Spleen (tissue), 11 donors: ENCODE data around the gene COBL. TPM values are rescaled to one million over a fixed set of nuclear protein-coding genes. Genes with fewer than 3 reads are reported as not detected.

Experiments
- DNase-seq: peaks from one replicate; pipeline ENCODE4 v3.0.0-alpha.2; 2020
- H3K27ac ChIP-seq, 8 donors: fragments of 200-600 bp; sonication (generic) in 7 of 8; 1 replicate in 4 of 8; 2 replicates in 4 of 8; pipeline versions ENCODE4 v1.5.0 to v1.8.0; 2016 to 2021; ENCODE audit warnings: inconsistent platforms in 4 of 8, mild to moderate bottlenecking in 4 of 8, moderate library complexity in 1 of 8
- H3K27me3 ChIP-seq, 7 donors: fragments of 200-600 bp; sonication (generic) in 6 of 7; replicated peaks in 1 of 7; 1 replicate in 4 of 7; 2 replicates in 3 of 7; pipeline versions ENCODE4 v1.5.0 to v1.8.0; 2016 to 2021; ENCODE audit warnings: inconsistent platforms in 3 of 7, mild to moderate bottlenecking in 1 of 7
- H3K36me3 ChIP-seq, 6 donors: fragments of 200-600 bp; sonication (generic) in 5 of 6; 1 replicate in 4 of 6; 2 replicates in 2 of 6; pipeline versions ENCODE4 v1.5.0 to v1.8.0; 2016 to 2021; ENCODE audit warnings: inconsistent platforms in 2 of 6
- H3K4me1 ChIP-seq, 6 donors: fragments of 200-600 bp; sonication (generic) in 5 of 6; 1 replicate in 3 of 6; 2 replicates in 3 of 6; pipeline versions ENCODE4 v1.5.0 to v1.8.0; 2016 to 2021; ENCODE audit warnings: inconsistent platforms in 3 of 6
- H3K4me3 ChIP-seq, 8 donors: fragments of 200-600 bp; sonication (generic) in 7 of 8; 1 replicate in 4 of 8; 2 replicates in 4 of 8; pipeline versions ENCODE4 v1.5.0 to v1.8.0; 2016 to 2021; ENCODE audit warnings: inconsistent platforms in 4 of 8, mild to moderate bottlenecking in 4 of 8, moderate library complexity in 2 of 8
- H3K9me3 ChIP-seq, 8 donors: fragments of 200-600 bp; sonication (generic) in 7 of 8; 1 replicate in 4 of 8; 2 replicates in 4 of 8; pipeline versions ENCODE4 v1.5.0 to v1.8.0; 2016 to 2021; ENCODE audit warnings: inconsistent platforms in 4 of 8
- POLR2A ChIP-seq, 3 donors: fragments of 450-650 bp; IDR thresholded peaks; one replicate each; pipeline ENCODE4 v1.5.1; 2017; ENCODE audit warnings: antibody characterized with exemption in 3 of 3, mild to moderate bottlenecking in 1 of 3
- POLR2AphosphoS5 ChIP-seq, 3 donors: sonication (generic); formaldehyde crosslinking; IDR thresholded peaks; one replicate each; pipeline ENCODE4 v1.5.1; 2017; ENCODE audit warnings: antibody characterized with exemption in 3 of 3
- WGBS, 5 donors: extraction: QIAGEN DNeasy Blood & Tissue Kit in 3 of 5; methylation state at CpG; one replicate each; pipeline versions ENCODE4 v1.1.5 to v1.1.7; 2013 to 2018; 5-methylcytosine and 5-hydroxymethylcytosine counted together
- intact Hi-C: fragments of 100-400 bp; cut with DNase I; formaldehyde crosslinking; loops from one replicate; pipeline ENCODE4 v1.15.0; 2023; ENCODE audit warnings: low total_unique reads
- polyA plus RNA-seq, 3 donors: library from polyadenylated mRNA; stranded (reverse); fragments of 200-250 nt; gene quantifications; one replicate each; pipeline ENCODE4 v1.2.1, GENCODE V29; 2013
- total RNA-seq, 7 donors: library from RNA; depleted of rRNA in 3 of 7; stranded (reverse); fragments of >200 nt in 3 of 7; fragmentation: NEBNext Ultra II Directional in 4 of 7; extraction: Animal tissue kit (Norgen Biotek cat#: 25700) in 4 of 7; gene quantifications; one replicate each; pipeline versions ENCODE4 v1.1.0 to v1.2.1, GENCODE V29; 2016 to 2021
- TF ChIP-seq, protein P1 (sequence below), 11 experiments: fragments of 200-600 bp in 7 of 11; fragments of 450-650 bp in 4 of 11; sonication (generic) in 4 of 11; IDR thresholded peaks in 8 of 11; conservative IDR thresholded peaks in 3 of 11; 1 replicate in 7 of 11; 2 replicates in 4 of 11; pipeline versions ENCODE4 v1.4.0 to v1.8.0; 2016 to 2021; ENCODE audit warnings: antibody characterized with exemption in 11 of 11, inconsistent platforms in 4 of 11, mild to moderate bottlenecking in 1 of 11
- donor health status: healthy with polysubstance abuse.
- donor health status: DM: no; HTN: no; CAD: no; lungs with moderate emphysema.
- donor health status: DM: no; HTN: no; CAD: no.
- donor health status: Bipolar disorder and iron deficiency.
- donor health status: healthy.
- donor health status: DM: no; HTN: no; CAD: no.
- donor health status: DM: yes; HTN: yes; CAD: no.

COBL gene
- total and polyA plus RNA-seq, 10 donors, result 0.09 to 0.80 (median 0.57) TPM; not detected in 1

GRCh38 chr7:51253157-51253556, 63.5 kb downstream of the COBL start:
- no peak for TF ChIP-seq POLR2A (IDR thresholded peaks at IDR 0.05)
- TF ChIP-seq, protein P1, sequence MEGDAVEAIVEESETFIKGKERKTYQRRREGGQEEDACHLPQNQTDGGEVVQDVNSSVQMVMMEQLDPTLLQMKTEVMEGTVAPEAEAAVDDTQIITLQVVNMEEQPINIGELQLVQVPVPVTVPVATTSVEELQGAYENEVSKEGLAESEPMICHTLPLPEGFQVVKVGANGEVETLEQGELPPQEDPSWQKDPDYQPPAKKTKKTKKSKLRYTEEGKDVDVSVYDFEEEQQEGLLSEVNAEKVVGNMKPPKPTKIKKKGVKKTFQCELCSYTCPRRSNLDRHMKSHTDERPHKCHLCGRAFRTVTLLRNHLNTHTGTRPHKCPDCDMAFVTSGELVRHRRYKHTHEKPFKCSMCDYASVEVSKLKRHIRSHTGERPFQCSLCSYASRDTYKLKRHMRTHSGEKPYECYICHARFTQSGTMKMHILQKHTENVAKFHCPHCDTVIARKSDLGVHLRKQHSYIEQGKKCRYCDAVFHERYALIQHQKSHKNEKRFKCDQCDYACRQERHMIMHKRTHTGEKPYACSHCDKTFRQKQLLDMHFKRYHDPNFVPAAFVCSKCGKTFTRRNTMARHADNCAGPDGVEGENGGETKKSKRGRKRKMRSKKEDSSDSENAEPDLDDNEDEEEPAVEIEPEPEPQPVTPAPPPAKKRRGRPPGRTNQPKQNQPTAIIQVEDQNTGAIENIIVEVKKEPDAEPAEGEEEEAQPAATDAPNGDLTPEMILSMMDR (IDR thresholded peaks at IDR 0.05 in 8 of 11, conservative IDR thresholded peaks at IDR 0.05 in 3 of 11), result no peak
- TF ChIP-seq POLR2AphosphoS5 (IDR thresholded peaks at IDR 0.05), result no peak
- H3K9me3 ChIP-seq, result no peaks in the 10 kb centered on the region
- no peaks in the 10 kb centered on the region for H3K27me3 ChIP-seq
- WGBS, 5 donors, result 87 to 96% (median 88%) methylated on average over 3 of the region's 3 CpGs
- no peaks in the 10 kb centered on the region for H3K36me3 ChIP-seq
- H3K4me3 ChIP-seq, result no peak overlapping the region
- no peak overlapping the region for H3K27ac ChIP-seq
- intact Hi-C loops, result no loop called here
- no peaks in the 10 kb centered on the region for H3K4me1 ChIP-seq
- no peak for DNase-seq

GRCh38 chr7:51251290-51251689, 65.3 kb downstream of the COBL start:
- DNase-seq, result no peak
- 76 to 88% (median 80%) methylated on average over 4 of the region's 4 CpGs for WGBS, 5 donors

DNA sequence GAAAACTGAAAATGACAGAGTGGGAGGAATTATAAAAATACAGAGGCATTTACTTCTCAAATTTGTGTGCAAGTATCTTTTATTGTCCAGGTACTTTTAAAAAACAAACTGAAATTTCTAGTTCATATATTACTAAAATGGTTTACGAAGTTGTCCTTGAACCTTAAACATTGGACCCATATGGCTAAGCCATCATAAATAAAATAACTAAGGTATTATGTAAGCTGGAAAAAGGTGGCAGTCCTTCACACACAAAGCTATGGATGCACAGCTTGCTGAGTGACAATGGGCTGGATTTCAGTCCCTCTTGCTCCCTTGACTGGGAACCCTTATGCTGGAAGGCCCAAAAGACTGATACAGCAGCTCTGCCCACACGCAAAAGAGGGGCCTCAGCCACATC, 66.1 kb downstream of the COBL start:
- intact Hi-C loops, result no loop called here

More at GRCh38 chr7:51251290-51251689, 65.3 kb downstream of the COBL start:
- Histone ChIP-seq H3K4me3 (no peak overlapping the region), H3K9me3 (no peaks in the 10 kb centered on the region), H3K36me3 (no peaks in the 10 kb centered on the region), H3K27me3 (no peaks in the 10 kb centered on the region), H3K27ac (no peak overlapping the region), H3K4me1 (no peaks in the 10 kb centered on the region)
- TF ChIP-seq, protein P1 (IDR thresholded peaks at IDR 0.05 in 8 of 11, conservative IDR thresholded peaks at IDR 0.05 in 3 of 11), result no peak
- TF ChIP-seq POLR2AphosphoS5 (IDR thresholded peaks at IDR 0.05), result no peak
- TF ChIP-seq POLR2A (IDR thresholded peaks at IDR 0.05), result no peak
- intact Hi-C loops, result no loop called here

DNA sequence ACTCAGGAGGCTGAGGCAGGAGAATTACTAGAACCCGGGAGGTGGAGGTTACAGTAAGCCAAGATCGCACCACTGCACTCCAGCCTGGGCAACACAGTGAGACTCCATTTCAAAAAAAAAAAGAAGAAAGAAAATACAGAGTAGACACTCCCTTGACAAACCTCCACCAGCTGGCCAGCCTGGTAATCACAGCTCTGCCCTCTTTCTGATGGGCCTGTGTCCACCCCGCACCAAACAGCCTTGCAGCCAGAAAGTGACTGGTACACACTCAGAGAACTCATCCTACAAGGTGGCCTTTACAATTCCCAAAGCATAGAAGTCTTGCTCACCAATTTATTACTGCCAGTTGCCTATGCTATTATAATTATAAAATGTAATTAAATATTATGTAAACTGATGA, 66.6 kb downstream of the COBL start:
- WGBS, 5 donors, result 94 to 98% (median 96%) methylated on average over 3 of the region's 3 CpGs

More for the DNA sequence above, 66.1 kb downstream of the COBL start:
- no peak for DNase-seq
- H3K9me3 ChIP-seq, result no peaks in the 10 kb centered on the region
- no peaks in the 10 kb centered on the region for H3K27me3 ChIP-seq
- no peak overlapping the region for H3K27ac ChIP-seq
- WGBS, 5 donors, result 86 to 88% (median 88%) methylated on average over 2 of the region's 2 CpGs
- H3K4me1 ChIP-seq, result no peaks in the 10 kb centered on the region
- TF ChIP-seq POLR2AphosphoS5 (IDR thresholded peaks at IDR 0.05) (no peak), POLR2A (IDR thresholded peaks at IDR 0.05) (no peak)
- TF ChIP-seq, protein P1 (IDR thresholded peaks at IDR 0.05 in 8 of 11, conservative IDR thresholded peaks at IDR 0.05 in 3 of 11), result no peak
- no peaks in the 10 kb centered on the region for H3K36me3 ChIP-seq
- H3K4me3 ChIP-seq, result no peak overlapping the region

More for the DNA sequence above, 66.6 kb downstream of the COBL start:
- H3K36me3 ChIP-seq, result no peaks in the 10 kb centered on the region
- DNase-seq, result no peak
- H3K4me1 ChIP-seq, result no peaks in the 10 kb centered on the region
- no peak for TF ChIP-seq POLR2AphosphoS5 (IDR thresholded peaks at IDR 0.05)
- TF ChIP-seq, protein P1 (IDR thresholded peaks at IDR 0.05 in 8 of 11, conservative IDR thresholded peaks at IDR 0.05 in 3 of 11), result no peak
- no peak for TF ChIP-seq POLR2A (IDR thresholded peaks at IDR 0.05)
- H3K27me3 ChIP-seq, result no peaks in the 10 kb centered on the region
- no peak overlapping the region for H3K4me3 ChIP-seq
- H3K9me3 ChIP-seq, result no peaks in the 10 kb centered on the region
- H3K27ac ChIP-seq, result no peak overlapping the region
- intact Hi-C loops, result no loop called here
